ENCODE data around the gene CATSPERB. TPM values are rescaled to one million over a fixed set of nuclear protein-coding genes. Genes with fewer than 3 reads are reported as not detected.

CATSPERB gene
- total and polyA plus RNA-seq, 2 donors (not counting 3 experiments of a cell fraction or from before 2014, with no cell fraction given), result not detected

DNA sequence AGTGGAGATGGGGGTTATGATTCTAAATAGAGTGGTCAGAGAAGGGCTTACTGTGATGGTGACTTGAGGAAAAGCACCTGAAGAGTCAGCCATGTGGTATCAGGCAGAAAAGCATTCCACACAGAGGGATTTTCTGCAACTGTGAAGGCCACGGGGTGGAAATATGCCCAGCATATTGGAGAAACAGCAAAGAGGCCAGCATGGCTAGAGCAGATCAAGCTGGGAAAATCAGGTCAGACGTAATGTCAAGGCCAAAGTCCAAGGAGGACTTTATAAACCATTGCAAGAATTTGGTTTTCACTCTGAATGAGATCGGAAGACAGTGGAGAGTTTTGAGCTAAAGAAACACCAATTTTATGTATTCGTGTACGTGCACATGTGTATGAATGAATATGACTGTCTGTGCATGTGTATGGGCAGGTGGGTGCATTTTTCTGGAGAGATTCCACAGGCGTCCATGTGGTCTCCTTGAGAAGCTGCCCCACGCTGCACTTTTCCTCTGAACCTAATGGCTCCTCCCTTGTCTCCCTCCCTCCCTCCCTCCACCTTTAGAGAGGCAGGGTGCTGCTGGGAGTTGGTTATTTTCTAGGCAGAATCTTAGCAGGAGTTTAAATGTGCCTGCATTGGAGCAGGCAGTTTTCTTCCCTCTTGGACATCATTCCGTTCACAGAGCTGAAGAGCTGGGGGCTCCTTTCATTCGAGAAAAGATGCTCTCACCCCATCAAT is 124.4 kb downstream of the CATSPERB start:
- H2AFZ ChIP-seq (ENCODE audit: low read depth, low read length), result no peak overlapping the region
- CTCF ChIA-PET, result interaction anchor here (0.6 kb wide), 1 partner anchor 793 kb away, joined by 3 read pairs; no protein-coding TSS in a partner anchor
- POLR2A ChIA-PET, result no interaction called here

More for the DNA sequence above, 124.4 kb downstream of the CATSPERB start:
- intact Hi-C loops (cut with micrococcal nuclease), result no loop called here
- Histone ChIP-seq H3K4me3 (replicated peaks in 1 of 3; ENCODE audit: insufficient read depth in 1 of 3, low read depth in 1 of 3, low read length in 3 of 3) (no peak overlapping the region), H3K9ac (replicated peaks; ENCODE audit: extremely low read depth, insufficient read depth, low read length) (no peak overlapping the region), H3K27me3 (ENCODE audit: control insufficient read depth in 2 of 2, insufficient read depth in 2 of 2, low read length in 2 of 2) (no peaks in the 10 kb centered on the region), H3K4me1 (ENCODE audit: control insufficient read depth, extremely low read depth, insufficient read depth, low read length) (no peaks in the 10 kb centered on the region), H3K79me2 (ENCODE audit: control insufficient read depth, insufficient read depth, low read length) (no peaks in the 10 kb centered on the region), H4K20me1 (replicated peaks; ENCODE audit: control insufficient read depth, extremely low read depth, insufficient read depth, low read length) (no peaks in the 10 kb centered on the region), H3K9me1 (replicated peaks; ENCODE audit: control insufficient read depth, extremely low read depth, insufficient read depth, low read length) (no peaks in the 10 kb centered on the region), H3K4me2 (ENCODE audit: insufficient read depth, low read length) (no peak overlapping the region), H3K27ac (ENCODE audit: insufficient read depth, low read depth, low read length) (no peak overlapping the region), H3K36me3 (ENCODE audit: control insufficient read depth in 2 of 2, extremely low read depth in 1 of 2, insufficient read depth in 2 of 2, low read length in 2 of 2) (no peaks in the 10 kb centered on the region), H3K9me3 (replicated peaks; ENCODE audit: control insufficient read depth, insufficient read depth, low read length) (no peaks in the 10 kb centered on the region)
- FAIRE-seq, result no peak
- no TSS peak for BruUV-seq (replicated peaks)
- no peak for TF ChIP-seq MYC (IDR thresholded peaks at IDR 0.05; ENCODE audit: low read depth, low read length)
- no peak for TF ChIP-seq POLR2AphosphoS5 (IDR thresholded peaks at IDR 0.05; ENCODE audit: insufficient read depth, low read depth, low read length)
- TF ChIP-seq, protein P1, sequence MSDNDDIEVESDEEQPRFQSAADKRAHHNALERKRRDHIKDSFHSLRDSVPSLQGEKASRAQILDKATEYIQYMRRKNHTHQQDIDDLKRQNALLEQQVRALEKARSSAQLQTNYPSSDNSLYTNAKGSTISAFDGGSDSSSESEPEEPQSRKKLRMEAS (IDR thresholded peaks at IDR 0.05; ENCODE audit: insufficient read depth, insufficient read length), result no peak
- TF ChIP-seq POLR2A (IDR thresholded peaks at IDR 0.05; ENCODE audit: low read depth, low read length), result no peak
- TF ChIP-seq, protein P2, sequence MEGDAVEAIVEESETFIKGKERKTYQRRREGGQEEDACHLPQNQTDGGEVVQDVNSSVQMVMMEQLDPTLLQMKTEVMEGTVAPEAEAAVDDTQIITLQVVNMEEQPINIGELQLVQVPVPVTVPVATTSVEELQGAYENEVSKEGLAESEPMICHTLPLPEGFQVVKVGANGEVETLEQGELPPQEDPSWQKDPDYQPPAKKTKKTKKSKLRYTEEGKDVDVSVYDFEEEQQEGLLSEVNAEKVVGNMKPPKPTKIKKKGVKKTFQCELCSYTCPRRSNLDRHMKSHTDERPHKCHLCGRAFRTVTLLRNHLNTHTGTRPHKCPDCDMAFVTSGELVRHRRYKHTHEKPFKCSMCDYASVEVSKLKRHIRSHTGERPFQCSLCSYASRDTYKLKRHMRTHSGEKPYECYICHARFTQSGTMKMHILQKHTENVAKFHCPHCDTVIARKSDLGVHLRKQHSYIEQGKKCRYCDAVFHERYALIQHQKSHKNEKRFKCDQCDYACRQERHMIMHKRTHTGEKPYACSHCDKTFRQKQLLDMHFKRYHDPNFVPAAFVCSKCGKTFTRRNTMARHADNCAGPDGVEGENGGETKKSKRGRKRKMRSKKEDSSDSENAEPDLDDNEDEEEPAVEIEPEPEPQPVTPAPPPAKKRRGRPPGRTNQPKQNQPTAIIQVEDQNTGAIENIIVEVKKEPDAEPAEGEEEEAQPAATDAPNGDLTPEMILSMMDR (IDR thresholded peaks at IDR 0.05; ENCODE audit: extremely low read depth in 1 of 2, insufficient read depth in 1 of 2, low read depth in 1 of 2, low read length in 2 of 2), result no peak
- TF ChIP-seq EZH2 (IDR thresholded peaks at IDR 0.05; ENCODE audit: borderline replicate concordance, low read depth, low read length, severe bottlenecking), result no peak
- TF ChIP-seq FOS (IDR thresholded peaks at IDR 0.05; ENCODE audit: borderline replicate concordance, insufficient read depth, low read length), result no peak
- dilution Hi-C loops (cut with MboI; ENCODE audit: extremely low pct_ligation_motif_present, low sequenced_read_pairs), result no loop called here
- DNase-seq (ENCODE audit: low read depth, low spot score), result no peak

All from endothelial cell of umbilical vein (primary cell).